Kidney epithelial cell (primary cell): ENCODE data around the gene GFRA4. TPM values are rescaled to one million over a fixed set of nuclear protein-coding genes. Genes with fewer than 3 reads are reported as not detected.
A peak's percentile ranks its signal among the peaks of the same experiment; 100 is the strongest.

Experiments
- DNase-seq: peaks from one replicate; pipeline ENCODE4 v3.0.0-alpha.2; 2010; ENCODE audit warnings: low read depth
- H3K27me3 ChIP-seq: 2 replicates; pipeline ENCODE4 v1.6.0; 2011; ENCODE audit warnings: low read length; ENCODE audit not compliant: control insufficient read depth, insufficient read depth
- H3K36me3 ChIP-seq: 2 replicates; pipeline ENCODE4 v1.5.1; 2011; ENCODE audit warnings: low read length; ENCODE audit not compliant: control insufficient read depth, insufficient read depth
- H3K4me3 ChIP-seq: 2 replicates; pipeline ENCODE4 v1.5.1; 2011; ENCODE audit warnings: low read depth, mild to moderate bottlenecking, control low read depth, low read length
- total RNA-seq: library from RNA; depleted of rRNA; stranded (reverse); fragments of >200 nt; gene quantifications from 2 replicates; pipeline ENCODE4 v1.2.3, GENCODE V29; 2015
- TF ChIP-seq, protein P1 (sequence below): IDR thresholded peaks from 2 replicates; pipeline ENCODE4 v1.5.1; 2011; ENCODE audit warnings: mild to moderate bottlenecking, moderate library complexity, low read length, control low read depth, inconsistent platforms; ENCODE audit not compliant: insufficient read depth, poor library complexity, severe bottlenecking

Gene GFRA4, protein sequence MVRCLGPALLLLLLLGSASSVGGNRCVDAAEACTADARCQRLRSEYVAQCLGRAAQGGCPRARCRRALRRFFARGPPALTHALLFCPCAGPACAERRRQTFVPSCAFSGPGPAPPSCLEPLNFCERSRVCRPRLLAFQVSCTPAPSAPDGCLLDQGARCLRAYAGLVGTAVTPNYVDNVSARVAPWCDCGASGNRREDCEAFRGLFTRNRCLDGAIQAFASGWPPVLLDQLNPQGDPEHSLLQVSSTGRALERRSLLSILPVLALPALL
- not detected in 2 replicates for total RNA-seq

DNA sequence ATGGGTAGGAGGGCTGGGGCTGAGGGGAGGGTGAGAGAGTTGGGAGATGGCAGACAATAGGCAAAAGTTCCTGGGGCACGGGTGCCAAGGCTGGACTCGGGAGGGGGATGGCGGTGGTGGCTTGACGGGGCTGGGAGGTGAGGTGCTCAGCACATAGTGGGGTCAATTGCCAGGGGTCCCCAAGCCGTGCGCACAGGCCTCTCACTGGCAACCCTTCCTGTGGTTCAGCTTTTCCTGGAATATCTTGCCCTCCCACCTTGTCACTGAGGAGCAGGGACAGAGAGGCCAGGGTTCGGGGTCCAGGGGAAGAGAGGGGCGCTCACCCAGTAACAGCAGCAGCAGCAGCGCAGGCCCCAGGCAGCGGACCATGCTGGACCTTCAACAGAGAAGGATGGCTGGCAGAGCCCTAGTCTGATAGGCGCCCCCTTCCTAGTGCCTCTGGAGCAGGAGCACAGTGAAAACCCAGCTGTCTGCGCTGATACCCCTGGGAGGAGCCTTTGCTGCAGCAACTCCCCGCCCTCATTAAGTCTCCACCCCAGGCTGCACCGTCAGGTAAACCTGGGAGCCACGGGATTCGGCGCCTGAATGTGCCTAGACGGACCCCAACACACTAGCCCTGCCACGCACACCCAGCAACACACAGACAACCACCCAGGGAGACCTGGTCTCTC is at the start of gene GFRA4:
Gene GFRA4, minus strand, starts transcription at position 369 of the 671 bp plus-strand sequence. Its CDS starts 0 bp downstream, at position 369.
- H3K27me3 ChIP-seq: peaks cover 54% of the 10 kb centered on the region
- no peaks in the 10 kb centered on the region for H3K36me3 ChIP-seq
- TF ChIP-seq, protein P1, sequence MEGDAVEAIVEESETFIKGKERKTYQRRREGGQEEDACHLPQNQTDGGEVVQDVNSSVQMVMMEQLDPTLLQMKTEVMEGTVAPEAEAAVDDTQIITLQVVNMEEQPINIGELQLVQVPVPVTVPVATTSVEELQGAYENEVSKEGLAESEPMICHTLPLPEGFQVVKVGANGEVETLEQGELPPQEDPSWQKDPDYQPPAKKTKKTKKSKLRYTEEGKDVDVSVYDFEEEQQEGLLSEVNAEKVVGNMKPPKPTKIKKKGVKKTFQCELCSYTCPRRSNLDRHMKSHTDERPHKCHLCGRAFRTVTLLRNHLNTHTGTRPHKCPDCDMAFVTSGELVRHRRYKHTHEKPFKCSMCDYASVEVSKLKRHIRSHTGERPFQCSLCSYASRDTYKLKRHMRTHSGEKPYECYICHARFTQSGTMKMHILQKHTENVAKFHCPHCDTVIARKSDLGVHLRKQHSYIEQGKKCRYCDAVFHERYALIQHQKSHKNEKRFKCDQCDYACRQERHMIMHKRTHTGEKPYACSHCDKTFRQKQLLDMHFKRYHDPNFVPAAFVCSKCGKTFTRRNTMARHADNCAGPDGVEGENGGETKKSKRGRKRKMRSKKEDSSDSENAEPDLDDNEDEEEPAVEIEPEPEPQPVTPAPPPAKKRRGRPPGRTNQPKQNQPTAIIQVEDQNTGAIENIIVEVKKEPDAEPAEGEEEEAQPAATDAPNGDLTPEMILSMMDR: no peak
- H3K4me3 ChIP-seq: no peak within 1 kb of the TSS
- no peak for DNase-seq

DNA sequence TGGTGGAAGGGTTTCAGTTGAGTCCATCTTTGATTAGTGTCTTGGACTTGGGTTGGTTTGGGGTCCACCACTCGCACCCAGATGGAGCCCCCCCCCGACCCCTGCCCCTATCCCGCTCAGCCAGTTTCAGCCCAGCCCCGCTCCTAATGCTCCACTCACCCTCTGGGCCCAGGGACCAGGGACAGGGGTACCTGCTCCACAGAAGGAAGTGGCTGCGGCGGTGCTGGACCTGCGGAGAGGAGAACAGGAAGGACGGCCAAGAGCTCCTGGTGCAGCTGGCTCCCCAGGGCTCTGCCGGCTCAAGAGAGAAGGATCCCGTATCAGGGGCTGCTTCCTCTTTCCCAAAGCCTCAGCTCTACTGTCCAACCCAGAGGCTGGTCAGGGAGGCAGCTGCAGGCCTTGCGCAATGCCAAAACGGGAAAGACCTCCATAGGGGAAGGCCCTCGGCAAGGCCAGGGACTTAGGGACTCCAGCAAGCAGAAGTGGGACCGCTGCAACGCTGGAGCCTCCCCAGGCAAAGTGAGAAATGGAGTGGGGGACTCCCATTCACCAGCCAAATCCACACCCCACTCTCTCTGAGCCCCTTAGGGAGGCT is 49.2 kb upstream of the GFRA4 start, which contains the start of gene SIGLEC1:
Gene SIGLEC1, minus strand, starts transcription at position 322 of the 595 bp plus-strand sequence. CDS start 5,472 bp downstream, outside the sequence.
- DNase-seq: no peak
- Histone ChIP-seq H3K4me3 (no peak within 1 kb of the TSS), H3K36me3 (no peaks in the 10 kb centered on the region), H3K27me3 (peaks cover 3% of the 10 kb centered on the region)
- TF ChIP-seq, protein P1: no peak

DNA sequence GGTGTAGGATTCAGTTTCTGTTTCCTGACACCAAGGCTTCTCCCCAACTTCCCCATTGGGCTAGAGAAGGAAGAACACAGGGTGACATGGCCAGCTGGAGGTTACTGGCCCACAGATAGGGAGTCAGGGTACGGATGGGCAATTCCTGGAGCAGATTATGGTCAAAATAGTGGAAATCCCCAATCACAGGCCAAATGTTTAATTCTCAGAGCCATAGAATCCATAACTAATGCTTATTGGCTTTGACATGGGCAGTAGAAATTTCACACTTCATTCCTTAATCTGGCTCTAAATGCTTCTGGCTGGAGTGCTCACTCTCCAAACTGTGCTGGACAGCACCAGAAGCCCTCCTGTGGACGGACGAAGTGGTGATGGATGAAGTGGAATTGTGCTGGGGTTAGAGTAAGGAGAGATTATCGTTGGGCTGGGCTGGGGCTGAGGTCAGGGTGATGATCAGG is 48.3 kb upstream of the GFRA4 start:
- Histone ChIP-seq H3K4me3 (no peak overlapping the region), H3K27me3 (peaks cover 3% of the 10 kb centered on the region), H3K36me3 (no peaks in the 10 kb centered on the region)
- DNase-seq: no peak
- TF ChIP-seq, protein P1: no peak

DNA sequence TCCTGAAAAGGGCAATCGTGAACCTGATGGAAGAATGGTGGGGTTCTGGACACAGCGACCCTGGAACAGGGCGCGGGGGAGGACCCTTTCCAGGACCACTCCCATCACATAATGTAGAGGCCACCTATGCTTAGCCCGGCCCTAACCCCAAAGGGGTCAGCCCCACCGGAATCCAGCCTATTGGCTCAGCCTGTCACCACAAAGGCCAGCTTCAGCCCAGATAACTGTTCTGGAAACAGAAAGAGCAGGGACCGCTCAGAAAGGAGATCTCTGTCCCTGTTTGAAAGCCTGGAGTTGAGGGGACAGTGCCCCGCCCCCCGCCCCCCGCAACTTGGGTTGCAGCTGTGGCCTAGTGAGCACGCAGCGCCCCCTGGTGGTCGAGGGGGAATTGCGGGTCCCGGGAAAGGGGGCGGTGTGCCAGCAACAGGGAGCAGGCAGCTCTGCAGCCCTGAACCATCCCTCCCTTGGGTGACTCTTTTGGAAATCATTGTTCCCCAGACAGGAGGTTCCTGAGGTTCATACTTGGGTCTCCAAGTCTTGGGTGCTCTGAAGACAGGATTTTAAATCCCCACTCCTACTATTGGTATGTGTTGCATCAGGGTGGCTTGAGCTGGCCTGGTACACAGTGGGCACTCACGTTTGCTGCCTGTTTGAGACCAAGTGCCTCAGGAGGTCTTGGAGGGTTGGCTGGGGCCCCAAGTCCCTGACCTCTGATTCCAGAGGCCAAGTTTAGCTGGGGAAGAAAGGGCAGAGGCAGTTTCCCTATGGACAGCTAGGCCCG is 47.7 kb upstream of the GFRA4 start:
- H3K4me3 ChIP-seq: no peak overlapping the region
- no peaks in the 10 kb centered on the region for H3K36me3 ChIP-seq
- H3K27me3 ChIP-seq: peaks cover 3% of the 10 kb centered on the region
- DNase-seq: no peak
- TF ChIP-seq, protein P1: peak; percentile 92

DNA sequence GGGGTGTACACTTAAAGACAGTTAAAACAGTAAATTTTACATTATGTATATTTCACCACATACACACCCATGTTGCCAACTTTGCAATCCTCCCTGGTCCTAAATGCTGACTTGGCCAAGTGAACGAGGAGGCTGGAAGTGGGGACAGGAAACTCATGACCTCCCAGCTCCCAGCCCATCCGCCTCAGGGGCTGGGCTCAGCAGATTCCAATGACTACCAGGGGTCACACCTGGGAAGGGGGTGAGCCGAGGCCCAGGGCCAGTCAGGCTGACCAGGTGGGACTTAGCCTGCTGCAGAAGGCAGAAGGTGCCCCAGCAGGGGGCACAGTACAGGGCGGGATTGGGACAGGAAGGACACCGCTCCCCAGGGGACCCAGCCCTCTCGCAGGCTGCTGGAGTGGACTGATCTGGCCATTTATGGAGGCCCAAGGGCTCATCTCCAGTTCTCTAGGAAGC is 46.8 kb upstream of the GFRA4 start:
- TF ChIP-seq, protein P1: no peak

More for the DNA sequence above, 46.8 kb upstream of the GFRA4 start:
- no peak for DNase-seq
- no peak overlapping the region for H3K4me3 ChIP-seq
- no peaks in the 10 kb centered on the region for H3K36me3 ChIP-seq
- H3K27me3 ChIP-seq: peaks cover 5% of the 10 kb centered on the region
